ENCODE results near the gene MALT1. TPM values are rescaled to one million over a fixed set of nuclear protein-coding genes. Genes with fewer than 3 reads are reported as not detected.

The MALT1 gene
- total and polyA plus RNA-seq, 9 of the 15 experiments (the other 6 are each of a cell fraction or from before 2014, with no cell fraction given), result 0.14 to 1.6 (median 0.32) TPM

GRCh38 chr18:58630071-58630470, 41.2 kb upstream of the MALT1 start:
- Histone ChIP-seq H3K27me3 (ENCODE audit: control insufficient read depth in 2 of 2, insufficient read depth in 2 of 2, low read length in 2 of 2) (no peaks in the 10 kb centered on the region; a peak in 1 of 5 replicates), H3K4me2 (ENCODE audit: insufficient read depth, low read length) (no peak overlapping the region), H3K9ac (ENCODE audit: insufficient read depth in 1 of 2, low read depth in 2 of 2, low read length in 2 of 2) (no peak overlapping the region), H3K79me2 (ENCODE audit: control insufficient read depth, insufficient read depth, low read length) (no peaks in the 10 kb centered on the region), H3K36me3 (ENCODE audit: control insufficient read depth, insufficient read depth, low read length) (no peaks in the 10 kb centered on the region), H2AFZ (ENCODE audit: low read depth, low read length) (no peak overlapping the region), H3K9me3 (replicated peaks; ENCODE audit: control insufficient read depth, insufficient read depth, low read depth, low read length) (no peaks in the 10 kb centered on the region), H3K4me1 (replicated peaks in 1 of 2; ENCODE audit: control insufficient read depth in 2 of 2, insufficient read depth in 2 of 2, low read length in 2 of 2) (no peaks in the 10 kb centered on the region), H3K9me1 (ENCODE audit: control insufficient read depth, insufficient read depth, low read length) (no peaks in the 10 kb centered on the region), H4K20me1 (replicated peaks; ENCODE audit: control insufficient read depth, insufficient read depth, low read length) (no peaks in the 10 kb centered on the region), H3K4me3 (no peak overlapping the region), H3K27ac (ENCODE audit: extremely low read depth, low read depth, low read length) (no peak overlapping the region)
- in situ Hi-C loops (cut with MboI), result no loop called here
- 0% methylated on average over 2 of the region's 2 CpGs for WGBS (ENCODE audit: insufficient coverage, low coverage, missing lambda C conversion rate)
- POLR2A ChIA-PET, result no interaction called here
- no TSS peak for BruUV-seq (replicated peaks)
- FAIRE-seq (no peak), ATAC-seq (no peak), DNase-seq (ENCODE audit: extremely low read depth in 1 of 4, low spot score in 3 of 4) (no peak)
- TF ChIP-seq FOXP1 (CRISPR knock-in tag; IDR thresholded peaks at IDR 0.05) (no peak), ILF3 (IDR thresholded peaks at IDR 0.05; ENCODE audit: borderline replicate concordance) (no peak), MTF1 (CRISPR knock-in tag; IDR thresholded peaks at IDR 0.05; ENCODE audit: borderline replicate concordance) (no peak), ZNF644 (tag; IDR thresholded peaks at IDR 0.05; ENCODE audit: low read depth) (no peak), ZNF583 (CRISPR knock-in tag; IDR thresholded peaks at IDR 0.05) (no peak), RBBP5 (IDR thresholded peaks at IDR 0.05; ENCODE audit: borderline replicate concordance, insufficient read depth, low read length, poor library complexity, severe bottlenecking) (no peak)
- TF ChIP-seq, protein P1, sequence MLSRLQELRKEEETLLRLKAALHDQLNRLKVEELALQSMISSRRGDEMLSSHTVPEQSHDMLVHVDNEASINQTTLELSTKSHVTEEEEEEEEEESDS (CRISPR knock-in tag; IDR thresholded peaks at IDR 0.05), result no peak
- TF ChIP-seq, protein P2, sequence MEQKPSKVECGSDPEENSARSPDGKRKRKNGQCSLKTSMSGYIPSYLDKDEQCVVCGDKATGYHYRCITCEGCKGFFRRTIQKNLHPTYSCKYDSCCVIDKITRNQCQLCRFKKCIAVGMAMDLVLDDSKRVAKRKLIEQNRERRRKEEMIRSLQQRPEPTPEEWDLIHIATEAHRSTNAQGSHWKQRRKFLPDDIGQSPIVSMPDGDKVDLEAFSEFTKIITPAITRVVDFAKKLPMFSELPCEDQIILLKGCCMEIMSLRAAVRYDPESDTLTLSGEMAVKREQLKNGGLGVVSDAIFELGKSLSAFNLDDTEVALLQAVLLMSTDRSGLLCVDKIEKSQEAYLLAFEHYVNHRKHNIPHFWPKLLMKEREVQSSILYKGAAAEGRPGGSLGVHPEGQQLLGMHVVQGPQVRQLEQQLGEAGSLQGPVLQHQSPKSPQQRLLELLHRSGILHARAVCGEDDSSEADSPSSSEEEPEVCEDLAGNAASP (IDR thresholded peaks at IDR 0.05), result no peak
- CTCF ChIA-PET (ENCODE audit: low intra/inter-chr PET ratio), result no interaction called here
- intact Hi-C loops (cut with micrococcal nuclease), result no loop called here

Measured in K562 (cell line).